ENCODE measurements around the gene C5orf34.

DNA sequence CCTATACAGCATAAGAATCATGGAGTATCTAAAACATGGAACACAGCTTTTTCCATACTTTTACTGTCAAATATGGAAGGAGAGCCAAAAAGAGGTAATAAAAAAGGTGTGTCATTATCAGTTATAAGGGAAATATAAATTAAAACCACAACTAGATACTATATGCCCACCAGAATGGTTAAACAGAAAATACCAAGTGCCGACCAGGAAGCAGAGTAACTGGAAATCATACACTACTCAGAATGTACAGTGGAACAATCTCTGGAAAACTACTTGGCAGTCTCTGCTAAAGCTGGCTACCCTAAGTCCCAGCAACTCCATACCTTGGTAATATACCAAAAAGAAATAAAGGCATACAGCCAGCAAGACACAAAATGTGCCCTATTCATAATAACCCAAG lies 39.5 kb upstream of the C5orf34 start:
- TF ChIP-seq, protein P1, sequence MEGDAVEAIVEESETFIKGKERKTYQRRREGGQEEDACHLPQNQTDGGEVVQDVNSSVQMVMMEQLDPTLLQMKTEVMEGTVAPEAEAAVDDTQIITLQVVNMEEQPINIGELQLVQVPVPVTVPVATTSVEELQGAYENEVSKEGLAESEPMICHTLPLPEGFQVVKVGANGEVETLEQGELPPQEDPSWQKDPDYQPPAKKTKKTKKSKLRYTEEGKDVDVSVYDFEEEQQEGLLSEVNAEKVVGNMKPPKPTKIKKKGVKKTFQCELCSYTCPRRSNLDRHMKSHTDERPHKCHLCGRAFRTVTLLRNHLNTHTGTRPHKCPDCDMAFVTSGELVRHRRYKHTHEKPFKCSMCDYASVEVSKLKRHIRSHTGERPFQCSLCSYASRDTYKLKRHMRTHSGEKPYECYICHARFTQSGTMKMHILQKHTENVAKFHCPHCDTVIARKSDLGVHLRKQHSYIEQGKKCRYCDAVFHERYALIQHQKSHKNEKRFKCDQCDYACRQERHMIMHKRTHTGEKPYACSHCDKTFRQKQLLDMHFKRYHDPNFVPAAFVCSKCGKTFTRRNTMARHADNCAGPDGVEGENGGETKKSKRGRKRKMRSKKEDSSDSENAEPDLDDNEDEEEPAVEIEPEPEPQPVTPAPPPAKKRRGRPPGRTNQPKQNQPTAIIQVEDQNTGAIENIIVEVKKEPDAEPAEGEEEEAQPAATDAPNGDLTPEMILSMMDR (IDR thresholded peaks at IDR 0.05), result no peak
- TF ChIP-seq POLR2A (IDR thresholded peaks at IDR 0.05), result no peak
